Measurements from ENCODE around the gene TLK2.

DNA sequence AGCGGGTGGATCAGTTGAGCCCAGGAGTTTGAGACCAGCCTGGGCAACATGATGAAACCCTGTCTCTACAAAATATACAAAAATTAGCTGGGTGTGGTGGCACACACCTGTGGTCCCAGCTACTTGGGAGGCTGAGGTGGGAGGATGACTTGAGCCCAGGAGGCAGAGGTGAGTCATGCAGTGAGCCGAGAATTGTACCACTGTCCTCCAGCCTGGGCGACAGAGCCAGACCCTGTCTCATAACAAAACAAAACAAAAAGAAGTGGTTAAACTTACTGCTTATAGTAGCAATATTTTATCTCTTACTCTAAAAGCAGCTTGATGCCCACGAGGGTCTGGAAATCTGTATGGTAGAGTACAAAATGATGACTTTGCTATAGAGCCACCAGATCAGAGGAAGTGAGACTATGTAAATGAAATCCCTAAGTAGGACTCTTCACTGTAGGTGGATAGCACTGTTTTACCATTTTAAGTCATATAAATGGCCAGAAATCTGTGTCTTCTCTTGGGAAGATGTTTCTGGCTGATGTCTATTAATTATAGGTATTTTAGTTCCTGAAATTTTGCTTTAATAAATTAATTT is 88.5 kb downstream of the TLK2 start:
- TF ChIP-seq GATA3 (IDR thresholded peaks at IDR 0.05; ENCODE audit: low read depth, low read length) (no peak), GATA2 (IDR thresholded peaks at IDR 0.05; ENCODE audit: low read depth, low read length) (no peak)

Measured in SH-SY5Y (cell line).